Urinary bladder (tissue), 4 donors: ENCODE data around the gene PPFIBP2. TPM values are rescaled to one million over a fixed set of nuclear protein-coding genes. Genes with fewer than 3 reads are reported as not detected.
"Not testable (repeated sequence)": the region's sequence is repeated elsewhere in the genome, so short reads cannot be mapped to it uniquely, and the experiment has no call there.

ENCODE experiments used
- DNase-seq: peaks from one replicate; pipeline ENCODE4 v3.0.0-alpha.2; 2015; ENCODE audit errors: extremely low spot score
- H3K27ac ChIP-seq: one replicate; pipeline ENCODE4 v1.5.1; 2013; ENCODE audit warnings: low read depth, mild to moderate bottlenecking, moderate library complexity
- H3K36me3 ChIP-seq: one replicate; pipeline ENCODE4 v1.6.1; 2013; ENCODE audit warnings: mild to moderate bottlenecking, moderate library complexity; ENCODE audit not compliant: insufficient read depth
- H3K4me1 ChIP-seq: one replicate; pipeline ENCODE4 v1.6.1; 2013; ENCODE audit warnings: mild to moderate bottlenecking, moderate library complexity; ENCODE audit not compliant: insufficient read depth
- H3K4me3 ChIP-seq: one replicate; pipeline ENCODE4 v1.5.1; 2013; ENCODE audit warnings: low read depth, low read length
- WGBS: extraction: QIAGEN DNeasy Blood & Tissue Kit; methylation state at CpG from one replicate; pipeline ENCODE4 v1.1.7; 2013; 5-methylcytosine and 5-hydroxymethylcytosine counted together
- polyA plus RNA-seq: library from polyadenylated mRNA; stranded (reverse); fragments of 200-250 nt; gene quantifications from one replicate; pipeline ENCODE4 v1.2.3, GENCODE V29; 2013
- total RNA-seq: library from RNA; depleted of rRNA; stranded (reverse); fragments of >200 nt; gene quantifications from one replicate; pipeline ENCODE4 v1.2.3, GENCODE V29; 2014
- donor health status: healthy with polysubstance abuse.
- donor health status: healthy.

The PPFIBP2 gene
- total and polyA plus RNA-seq, 2 donors, result 11.9 to 56.8 TPM

DNA sequence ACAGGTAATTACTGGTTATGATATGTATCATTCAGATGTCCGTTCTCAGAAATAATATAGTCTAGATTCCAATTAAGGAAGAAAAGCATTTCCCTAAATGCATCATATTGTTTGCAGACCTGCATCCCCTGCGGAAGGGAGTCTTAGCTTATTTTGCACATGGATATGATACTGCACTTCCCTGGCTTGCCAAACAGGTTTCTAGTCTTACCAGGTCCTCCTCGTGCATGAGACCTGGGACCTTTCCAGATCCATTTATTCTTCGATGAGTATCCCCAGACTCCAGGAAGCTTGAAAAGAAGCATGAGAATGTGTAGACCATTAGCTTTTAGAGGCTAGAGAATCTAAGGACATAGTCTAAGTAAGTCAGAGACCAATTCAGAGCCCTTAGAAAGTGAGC, 128.9 kb downstream of the PPFIBP2 start:
- WGBS, result 78% methylated on average over 4 of the region's 4 CpGs
- Histone ChIP-seq H3K4me3 (no peak overlapping the region), H3K27ac (no peak overlapping the region), H3K4me1 (no peaks in the 10 kb centered on the region), H3K36me3 (peaks cover 3% of the 10 kb centered on the region)
- DNase-seq, result no peak

DNA sequence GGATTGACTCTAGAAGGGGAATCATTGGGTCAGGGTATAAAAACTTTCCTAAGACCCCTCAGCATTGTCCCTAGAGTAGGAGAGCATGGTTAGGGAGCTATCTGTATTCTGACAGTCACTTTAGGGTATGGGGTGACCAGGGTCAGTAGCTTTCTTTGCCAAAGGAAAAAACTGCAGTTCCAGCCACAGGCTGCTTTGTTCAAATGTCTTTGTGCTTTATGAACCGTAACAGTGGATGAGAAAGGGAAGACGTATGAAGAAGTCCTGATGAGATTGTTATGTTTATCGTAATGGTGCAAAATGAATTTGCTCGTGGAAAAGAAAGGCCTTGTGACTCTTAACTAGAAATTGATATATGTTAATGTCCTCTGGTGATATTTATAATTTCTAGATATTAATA, 129.5 kb downstream of the PPFIBP2 start:
- WGBS, result 80% methylated on average over 4 of the region's 4 CpGs
- Histone ChIP-seq H3K27ac (no peak overlapping the region), H3K36me3 (peaks cover 3% of the 10 kb centered on the region), H3K4me1 (no peaks in the 10 kb centered on the region), H3K4me3 (no peak overlapping the region)
- DNase-seq, result no peak

DNA sequence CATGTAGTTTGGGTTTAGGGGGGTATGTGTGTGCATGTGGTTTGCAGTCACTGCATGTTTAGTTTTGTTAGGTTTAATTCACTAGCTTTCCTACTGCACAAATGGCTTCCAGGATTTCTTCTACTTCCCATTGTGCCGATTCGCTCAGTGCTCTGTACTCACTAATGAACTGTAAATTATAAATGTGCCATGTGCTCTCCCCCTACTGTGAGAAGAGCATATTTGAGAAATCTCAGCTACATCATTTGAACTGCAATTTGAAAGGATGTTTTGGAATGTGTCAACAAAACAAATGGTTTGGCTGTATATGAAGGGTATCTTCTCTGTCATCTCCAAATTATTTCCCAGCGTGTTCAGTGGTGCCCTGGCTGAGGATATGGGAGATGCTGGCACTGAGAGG, 131.4 kb downstream of the PPFIBP2 start:
- DNase-seq, result no peak
- Histone ChIP-seq H3K36me3 (peaks cover 6% of the 10 kb centered on the region), H3K4me1 (no peaks in the 10 kb centered on the region)

DNA sequence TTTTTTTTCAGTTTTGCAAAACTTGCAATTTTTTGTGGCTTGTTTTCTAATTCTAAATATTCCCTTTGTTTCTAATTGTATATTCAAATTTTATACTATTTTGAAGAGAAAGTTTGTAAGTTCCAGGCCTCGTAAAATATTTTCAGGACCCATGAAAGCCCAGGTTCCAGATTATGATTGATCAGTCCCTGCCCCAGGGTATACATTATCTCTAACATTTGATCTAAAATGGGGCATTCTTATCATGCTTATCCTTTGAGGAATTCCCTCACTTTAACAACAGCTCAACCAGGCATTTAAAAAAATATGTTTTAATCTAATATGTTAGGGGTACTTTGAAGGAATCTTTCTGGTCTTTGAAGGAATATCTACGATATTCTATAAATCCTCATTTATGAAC, 133.1 kb downstream of the PPFIBP2 start:
- Histone ChIP-seq H3K4me3 (no peak overlapping the region), H3K4me1 (no peaks in the 10 kb centered on the region), H3K36me3 (peaks cover 3% of the 10 kb centered on the region), H3K27ac (no peak overlapping the region)
- WGBS, result 80% methylated on average over 2 of the region's 2 CpGs
- DNase-seq, result no peak

More for the DNA sequence above, 131.4 kb downstream of the PPFIBP2 start:
- Histone ChIP-seq H3K27ac (no peak overlapping the region), H3K4me3 (no peak overlapping the region)
- WGBS, result 91% methylated on average over 3 of the region's 3 CpGs

- 95% methylated on average over 3 of the region's 3 CpGs for WGBS
Measured at GRCh38 chr11:7648264-7648663, 134.5 kb downstream of the PPFIBP2 start.

DNA sequence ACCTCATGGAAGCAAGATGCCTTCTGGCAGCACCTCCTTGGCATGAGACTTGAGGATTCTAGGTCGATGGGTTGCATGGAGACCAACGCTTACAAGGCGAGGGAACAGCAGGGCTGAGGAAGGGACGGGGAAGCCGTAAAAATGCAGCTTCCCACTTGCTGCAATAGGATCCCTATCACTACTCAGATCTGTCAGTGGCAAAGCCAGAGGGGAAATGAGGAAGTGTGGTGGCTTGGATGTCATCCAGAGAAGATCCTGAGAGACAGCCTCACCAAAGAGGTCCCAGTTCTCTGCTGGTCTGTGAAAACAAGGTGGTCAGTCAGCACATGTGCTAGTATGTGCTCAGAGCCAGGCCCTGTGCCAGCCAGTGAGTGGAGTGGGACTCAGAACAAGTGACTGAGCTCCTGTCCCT, 137.3 kb downstream of the PPFIBP2 start:
- no peak overlapping the region for H3K27ac ChIP-seq
- peaks cover 3% of the 10 kb centered on the region for H3K36me3 ChIP-seq
- H3K4me1 ChIP-seq, result no peaks in the 10 kb centered on the region
- no peak for DNase-seq
- WGBS, result 55% methylated on average over 5 of the region's 5 CpGs
- no peak overlapping the region for H3K4me3 ChIP-seq

More at GRCh38 chr11:7648264-7648663, 134.5 kb downstream of the PPFIBP2 start:
- Histone ChIP-seq H3K27ac (no peak overlapping the region), H3K4me1 (no peaks in the 10 kb centered on the region), H3K36me3 (peaks cover 3% of the 10 kb centered on the region), H3K4me3 (no peak overlapping the region)
- no peak for DNase-seq

GRCh38 chr11:7651700-7652099, 137.9 kb downstream of the PPFIBP2 start:
- no peak overlapping the region for H3K4me3 ChIP-seq
- no peak overlapping the region for H3K27ac ChIP-seq
- peaks cover 3% of the 10 kb centered on the region for H3K36me3 ChIP-seq
- H3K4me1 ChIP-seq, result no peaks in the 10 kb centered on the region
- no peak for DNase-seq
- WGBS, result 90% methylated on average over 9 of the region's 9 CpGs

GRCh38 chr11:7654195-7654705, 140.5 kb downstream of the PPFIBP2 start:
- H3K27ac ChIP-seq, result no peak overlapping the region
- H3K4me1 ChIP-seq, result no peaks in the 10 kb centered on the region
- no peaks in the 10 kb centered on the region for H3K36me3 ChIP-seq
- 85% methylated on average over 4 of the region's 4 CpGs for WGBS
- H3K4me3 ChIP-seq, result no peak overlapping the region
- DNase-seq, result no peak

DNA sequence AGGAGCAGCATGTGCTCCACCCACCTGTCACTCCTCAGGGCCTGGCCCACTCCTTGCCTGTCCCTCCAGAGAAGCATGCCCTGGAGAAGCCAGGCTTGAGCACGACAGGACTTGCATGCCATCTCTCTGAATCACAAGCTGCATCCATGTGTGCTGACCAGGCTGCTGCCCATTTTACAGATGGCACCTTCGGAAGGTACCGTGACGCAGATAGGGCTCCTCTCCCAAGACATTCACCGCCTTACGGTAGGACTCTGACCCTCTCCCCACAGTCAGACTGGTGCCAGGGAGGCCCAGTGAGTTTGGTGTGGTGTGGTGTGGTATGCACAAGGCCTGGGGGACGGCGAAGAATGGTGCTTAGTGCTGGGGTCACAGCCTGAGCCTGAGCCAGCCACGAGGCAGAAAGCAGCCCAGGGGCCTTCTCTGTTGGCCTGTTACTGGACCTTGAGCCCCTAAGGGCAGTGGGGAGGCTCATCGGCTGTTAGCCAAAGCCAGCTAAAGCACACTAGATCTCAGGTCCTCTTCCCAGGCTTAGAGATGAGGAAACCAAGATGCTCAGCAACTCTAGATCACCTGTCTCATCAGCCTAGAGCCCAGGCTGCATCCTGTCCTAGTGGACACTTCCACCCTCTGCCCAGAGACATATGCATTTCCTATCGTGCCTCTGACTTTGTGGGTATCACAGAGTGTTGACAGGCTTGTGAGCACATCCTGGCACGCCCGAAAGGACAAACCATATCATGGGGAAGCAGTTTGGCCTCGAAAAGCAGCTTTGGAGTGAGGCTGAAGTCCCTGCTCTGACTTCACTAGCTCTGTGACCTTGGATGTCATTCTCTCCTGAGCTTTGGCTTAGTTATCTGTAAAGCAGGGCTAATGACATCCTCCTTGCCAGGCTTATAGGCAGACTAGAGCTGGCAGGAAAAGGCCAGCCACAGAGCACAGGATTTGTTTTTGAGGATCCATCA, 141.7 kb downstream of the PPFIBP2 start:
- H3K4me3 ChIP-seq, result no peak overlapping the region
- 88% methylated on average over 14 of the region's 14 CpGs for WGBS
- H3K27ac ChIP-seq, result no peak overlapping the region
- no peaks in the 10 kb centered on the region for H3K4me1 ChIP-seq
- no peaks in the 10 kb centered on the region for H3K36me3 ChIP-seq
- DNase-seq, result no peak

- no peaks in the 10 kb centered on the region for H3K4me1 ChIP-seq
- DNase-seq, result no peak
- 87% methylated on average over 11 of the region's 11 CpGs for WGBS
- no peaks in the 10 kb centered on the region for H3K36me3 ChIP-seq
- no peak overlapping the region for H3K4me3 ChIP-seq
- H3K27ac ChIP-seq, result no peak overlapping the region
Measured at GRCh38 chr11:7656704-7657103, 142.9 kb downstream of the PPFIBP2 start.

GRCh38 chr11:7657306-7658025, 143.7 kb downstream of the PPFIBP2 start:
- WGBS, result 62% methylated on average over 15 of the region's 15 CpGs
- H3K4me3 ChIP-seq, result no peak overlapping the region
- no peak overlapping the region for H3K27ac ChIP-seq
- DNase-seq, result no peak
- no peaks in the 10 kb centered on the region for H3K36me3 ChIP-seq
- no peaks in the 10 kb centered on the region for H3K4me1 ChIP-seq

DNA sequence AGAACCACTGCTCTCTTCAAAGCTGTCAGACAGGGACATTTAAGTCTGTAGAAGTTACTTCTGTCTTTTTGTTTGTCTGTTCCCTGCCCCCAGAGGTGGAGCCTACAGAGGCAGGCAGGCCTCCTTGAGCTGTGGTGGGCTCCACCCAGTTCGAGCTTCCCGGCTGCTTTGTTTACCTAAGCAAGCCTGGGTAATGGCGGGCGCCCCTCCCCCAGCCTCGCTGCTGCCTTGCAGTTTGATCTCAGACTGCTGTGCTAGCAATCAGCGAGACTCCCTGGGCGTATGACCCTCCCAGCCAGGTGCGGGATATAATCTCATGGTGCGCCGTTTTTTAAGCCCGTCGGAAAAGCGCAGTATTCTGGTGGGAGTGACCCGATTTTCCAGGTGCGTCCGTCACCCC, 149.7 kb downstream of the PPFIBP2 start:
- 85% methylated on average over 13 of the region's 16 CpGs for WGBS
- not testable (repeated sequence) for H3K27ac ChIP-seq

DNA sequence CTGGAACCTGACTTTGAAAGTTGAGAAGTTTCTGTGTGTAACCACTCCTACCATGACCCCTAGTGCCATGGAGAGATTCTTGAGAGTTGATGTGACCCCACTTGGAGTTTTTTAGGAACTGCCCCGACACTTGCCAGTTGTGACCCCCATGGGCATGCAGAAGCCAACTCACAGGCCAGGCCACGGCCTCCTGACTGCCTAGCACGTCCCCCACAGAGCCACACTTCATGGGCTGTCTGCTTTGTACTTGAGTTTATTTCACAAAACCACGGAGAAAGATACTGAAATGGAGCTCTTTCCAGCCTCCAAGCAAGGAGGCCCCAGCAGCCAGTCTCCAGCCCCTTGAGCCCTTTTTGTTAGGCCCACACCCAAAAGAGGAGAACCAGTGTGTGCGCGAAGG, 151.1 kb downstream of the PPFIBP2 start:
- H3K4me3 ChIP-seq, result no peak overlapping the region
- no peak for DNase-seq
- 92% methylated on average over 6 of the region's 6 CpGs for WGBS
- no peaks in the 10 kb centered on the region for H3K36me3 ChIP-seq
- H3K4me1 ChIP-seq, result no peaks in the 10 kb centered on the region
- no peak overlapping the region for H3K27ac ChIP-seq

More for the DNA sequence above, 149.7 kb downstream of the PPFIBP2 start:
- not testable (repeated sequence) for DNase-seq, H3K4me1 ChIP-seq, H3K36me3 ChIP-seq, H3K4me3 ChIP-seq
